ENCODE results near the gene CEBPB.
"Not testable (repeated sequence)": the region's sequence is repeated elsewhere in the genome, so short reads cannot be mapped to it uniquely, and the experiment has no call there.

CEBPB gene

DNA sequence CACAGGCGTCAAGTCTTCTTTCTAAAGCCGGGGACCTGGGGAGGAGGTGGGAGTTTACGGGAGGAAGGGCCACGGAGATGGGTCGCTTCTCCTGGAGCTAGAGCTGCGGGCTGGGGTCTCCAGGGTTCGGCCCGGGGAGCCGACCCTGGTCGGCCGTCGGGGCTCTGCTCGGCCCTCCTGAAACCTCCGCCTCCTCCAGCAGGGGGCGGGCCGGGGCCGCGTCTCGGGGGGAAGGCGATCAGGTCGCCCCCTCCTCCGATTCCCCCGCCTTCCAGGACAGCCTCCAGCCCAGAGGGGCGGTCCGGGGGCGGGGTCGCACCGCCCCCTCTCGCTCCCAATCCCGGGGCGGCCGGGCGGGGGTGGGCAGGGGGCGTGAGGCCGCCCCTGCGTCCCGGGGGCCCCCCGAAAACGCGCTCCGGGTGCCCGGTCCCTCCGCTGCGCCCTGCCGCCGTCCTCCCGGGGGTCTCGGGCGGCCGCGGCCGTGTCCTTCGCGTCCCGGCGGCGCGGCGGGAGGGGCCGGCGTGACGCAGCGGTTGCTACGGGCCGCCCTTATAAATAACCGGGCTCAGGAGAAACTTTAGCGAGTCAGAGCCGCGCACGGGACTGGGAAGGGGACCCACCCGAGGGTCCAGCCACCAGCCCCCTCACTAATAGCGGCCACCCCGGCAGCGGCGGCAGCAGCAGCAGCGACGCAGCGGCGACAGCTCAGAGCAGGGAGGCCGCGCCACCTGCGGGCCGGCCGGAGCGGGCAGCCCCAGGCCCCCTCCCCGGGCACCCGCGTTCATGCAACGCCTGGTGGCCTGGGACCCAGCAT lies at the start of gene CEBPB:
Gene CEBPB (plus strand): TSS at position 580 of the 814 bp plus-strand sequence. CDS start 204 bp downstream, at position 784.
- peak; percentile 68 for DNase-seq

DNA sequence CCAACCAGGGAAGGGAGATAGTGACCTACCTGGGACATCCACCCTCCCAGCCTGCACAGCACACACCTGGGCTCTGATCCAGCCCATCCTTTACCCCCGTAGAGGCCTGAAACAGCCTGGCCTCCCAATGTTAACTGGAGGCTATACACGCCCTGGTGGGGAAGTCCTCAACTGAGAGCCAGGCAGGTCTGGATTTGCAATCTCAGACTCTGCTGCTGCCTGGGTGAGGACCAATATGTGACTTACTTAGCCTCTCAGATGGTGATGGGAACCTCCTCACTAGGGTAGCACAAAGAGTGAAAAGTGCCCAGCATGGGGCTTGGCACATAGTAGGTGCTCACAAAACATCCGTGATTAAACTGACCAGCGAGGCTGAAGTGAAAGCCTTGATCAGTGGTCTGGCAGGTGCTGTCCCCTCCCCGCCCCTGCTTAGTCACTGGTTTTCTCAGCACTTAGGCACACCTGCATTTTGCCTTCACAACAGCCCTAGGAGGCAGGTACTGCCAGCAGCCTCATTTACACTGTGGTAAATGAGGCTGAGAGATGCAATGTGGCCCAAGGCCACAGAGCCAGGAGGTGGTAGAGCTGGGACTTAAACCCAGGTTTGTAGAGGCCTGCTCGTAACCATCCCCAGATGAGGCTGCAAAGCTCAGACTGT lies 49.5 kb upstream of the CEBPB start:
- DNase-seq, result peak; percentile 38

DNA sequence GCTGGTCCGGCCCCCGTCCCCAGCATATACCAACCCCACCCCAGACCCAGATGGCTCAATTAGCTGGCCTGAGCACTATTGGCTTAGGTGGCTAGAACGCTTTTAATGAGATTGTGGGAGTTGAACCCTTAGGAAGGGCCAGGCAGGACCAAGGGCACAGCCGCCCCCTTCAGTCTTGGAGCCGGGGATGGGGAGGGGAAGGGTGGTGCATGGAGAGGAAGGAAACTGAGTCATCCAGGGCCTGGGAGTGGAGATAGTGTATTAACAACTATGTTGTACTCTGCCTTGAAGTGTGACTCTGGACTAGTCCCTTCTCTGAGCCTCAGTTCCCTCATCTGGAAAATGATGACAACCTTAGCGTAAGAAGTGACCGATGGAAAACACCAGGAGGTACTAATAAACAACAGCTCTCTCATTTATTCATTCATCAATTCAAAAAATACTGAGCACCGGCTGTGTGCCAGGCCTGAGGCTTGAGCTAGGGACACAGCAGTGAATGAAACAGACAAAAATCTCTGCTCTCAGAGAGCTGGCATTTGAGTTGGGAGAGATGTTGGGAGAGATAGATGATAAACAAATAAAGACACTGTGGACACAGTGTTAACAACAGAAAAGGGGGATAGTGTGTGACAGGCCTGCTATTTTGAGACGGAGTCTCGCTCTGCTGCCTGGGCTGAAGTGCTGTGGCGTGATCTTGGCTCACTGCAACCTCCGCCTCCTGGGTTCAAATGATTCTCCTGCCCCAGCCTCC lies 48.6 kb upstream of the CEBPB start:
- DNase-seq, result no peak

DNA sequence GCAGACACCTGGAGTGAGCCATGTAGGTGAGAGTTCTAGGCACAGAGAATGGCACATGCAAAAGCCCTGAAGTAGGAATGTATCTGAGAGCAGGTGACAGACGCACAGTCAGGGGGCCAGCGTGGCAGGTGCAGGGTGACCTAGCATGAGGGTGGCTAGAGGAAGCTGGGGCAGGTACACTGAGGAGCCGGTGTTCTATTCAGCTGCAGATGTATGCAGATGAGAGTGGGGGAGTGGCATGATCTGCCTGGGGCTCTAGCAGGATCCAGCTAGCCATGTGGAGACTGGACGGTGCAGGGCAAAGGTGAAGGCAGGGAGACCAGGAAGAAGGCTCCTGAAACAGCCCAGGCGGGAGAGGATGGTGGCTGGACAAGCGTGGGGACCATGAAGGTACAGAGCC lies 47.8 kb upstream of the CEBPB start:
- DNase-seq, result peak; percentile 90

DNA sequence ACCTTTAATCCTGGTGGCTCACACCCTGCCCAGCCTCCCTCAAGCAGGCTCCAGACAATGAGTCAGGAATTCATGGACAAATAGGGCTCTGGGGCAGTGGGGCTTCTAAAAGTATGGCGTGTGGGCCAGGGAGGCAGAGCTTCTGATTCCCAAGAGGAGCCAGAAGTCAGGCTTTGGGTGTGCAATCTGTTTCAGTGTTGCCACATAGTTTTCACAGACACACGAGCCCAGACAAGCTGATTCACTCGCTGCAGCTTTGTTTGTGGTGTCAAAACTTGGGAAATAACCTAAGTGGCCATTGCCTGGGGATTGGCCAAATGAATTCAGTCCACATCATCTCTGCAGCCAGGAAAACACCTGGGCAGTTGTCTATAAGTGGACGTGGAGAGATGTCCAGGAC lies 46.3 kb upstream of the CEBPB start:
- no peak for DNase-seq

DNA sequence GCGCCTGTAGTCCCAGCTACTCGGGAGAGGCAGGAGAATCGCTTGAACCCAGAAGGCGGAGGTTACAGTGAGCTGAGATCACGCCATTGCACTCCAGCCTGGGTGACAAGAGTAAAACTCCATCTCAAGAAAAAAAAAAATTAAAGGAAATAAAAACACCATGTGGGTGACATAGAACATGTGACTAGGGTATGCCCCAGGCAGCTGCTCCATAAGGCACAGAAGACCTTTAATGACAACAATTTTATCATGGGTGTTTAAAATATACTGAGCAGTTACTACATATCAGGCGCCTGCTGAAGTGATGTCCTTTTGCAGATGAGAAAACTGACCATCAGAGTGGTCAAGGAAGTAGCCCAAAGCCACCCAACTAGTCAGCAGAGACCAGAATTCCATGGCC lies 45.1 kb upstream of the CEBPB start:
- no peak for DNase-seq

DNA sequence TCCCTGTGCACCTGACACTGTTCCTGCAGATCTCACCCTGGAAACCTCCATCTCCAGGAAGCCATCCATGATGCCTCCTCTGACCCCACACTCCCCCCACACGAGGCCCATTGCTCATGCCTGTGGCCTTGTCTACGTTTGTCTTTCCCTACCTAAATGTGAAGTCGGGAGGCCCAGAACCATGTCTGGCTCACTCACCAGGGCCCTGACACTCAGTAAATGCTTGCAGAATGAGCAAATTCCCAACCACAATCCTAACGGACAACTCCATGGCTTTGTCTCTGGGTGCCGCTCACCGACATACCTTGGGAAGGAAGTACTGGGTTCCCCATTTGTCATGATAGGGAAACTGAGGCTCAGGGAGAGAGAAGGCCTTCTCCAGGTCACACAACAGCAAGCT lies 44.4 kb upstream of the CEBPB start:
- no peak for DNase-seq

DNA sequence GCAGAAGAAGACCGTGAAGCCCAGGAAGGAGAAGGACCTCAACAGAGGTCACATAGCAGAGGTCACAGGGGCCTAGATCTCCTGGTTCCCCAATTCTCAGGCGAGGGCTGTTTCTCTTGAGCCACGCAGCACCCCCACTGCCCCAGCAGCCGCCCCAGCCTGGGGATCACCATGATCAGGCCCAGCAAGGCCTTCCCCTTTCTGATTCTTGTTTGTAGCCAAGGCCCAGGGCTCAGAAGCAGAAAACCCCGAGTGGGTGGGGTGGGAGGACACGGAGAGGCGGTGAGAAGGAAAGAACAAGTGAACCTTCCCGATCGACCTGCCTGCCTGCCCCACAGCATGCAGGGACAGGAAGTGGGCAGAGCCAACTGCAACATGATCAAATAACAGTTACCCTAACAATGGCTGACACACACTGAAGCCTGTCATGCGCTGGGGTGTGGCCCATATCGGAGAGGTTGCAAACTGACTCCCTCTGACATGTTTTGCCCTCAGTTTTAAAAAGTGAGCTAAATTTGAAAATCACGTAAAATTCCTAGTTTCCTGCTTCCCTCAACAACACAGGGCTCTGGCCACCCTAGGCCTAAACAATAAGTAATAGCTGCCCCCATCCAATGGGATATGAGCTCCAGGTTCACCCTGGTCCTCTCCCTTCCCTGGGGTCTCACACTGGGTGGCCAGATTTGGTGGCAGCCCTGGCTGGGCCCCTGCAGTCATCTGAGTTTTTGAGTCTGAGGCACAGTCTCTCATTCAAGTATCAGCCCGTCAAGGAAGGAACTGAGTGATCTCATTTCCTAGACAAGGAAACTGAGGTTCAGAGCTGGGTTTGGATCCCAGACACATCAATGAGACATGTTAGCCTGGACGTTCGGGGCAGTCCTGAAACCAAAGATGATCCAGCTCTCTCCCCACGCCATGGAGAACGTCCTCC lies 43.6 kb upstream of the CEBPB start:
- DNase-seq, result no peak

DNA sequence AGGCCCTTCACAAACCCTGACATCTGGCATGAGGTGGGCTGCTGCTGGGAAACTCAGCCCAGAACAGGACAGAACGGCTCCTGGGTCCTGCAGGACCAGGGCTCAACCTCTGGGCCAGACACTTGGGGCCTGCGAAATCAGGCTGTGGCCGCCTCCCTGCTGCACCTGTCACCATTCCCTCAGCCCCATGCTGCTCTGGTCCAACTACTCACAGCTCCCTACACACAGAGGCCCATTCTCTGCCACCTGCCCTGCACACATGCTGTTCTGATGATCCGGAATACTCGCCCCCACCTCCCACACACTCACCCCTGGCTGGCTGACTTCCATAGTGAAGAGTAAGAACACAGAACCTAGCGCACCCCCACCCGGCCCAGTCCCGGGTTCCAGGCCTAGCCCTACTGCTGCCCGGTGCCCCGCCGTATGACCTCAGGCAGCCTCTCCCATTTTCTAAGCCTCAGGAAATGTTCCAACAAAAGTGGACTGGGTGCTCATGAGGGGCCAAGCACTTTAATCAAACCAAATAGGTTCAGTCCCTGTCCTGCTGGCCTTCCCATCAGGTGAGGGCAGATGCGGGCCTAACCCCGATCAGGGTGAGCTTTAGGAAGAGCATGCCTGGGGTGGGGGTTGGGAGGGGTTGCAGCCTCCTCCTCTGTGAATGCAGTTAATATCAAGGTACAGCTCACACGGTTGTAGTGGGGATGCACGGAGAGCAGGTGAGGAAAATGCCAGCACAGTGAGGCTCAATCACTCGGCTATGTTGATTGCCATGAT lies 41.0 kb upstream of the CEBPB start:
- DNase-seq, result no peak

DNA sequence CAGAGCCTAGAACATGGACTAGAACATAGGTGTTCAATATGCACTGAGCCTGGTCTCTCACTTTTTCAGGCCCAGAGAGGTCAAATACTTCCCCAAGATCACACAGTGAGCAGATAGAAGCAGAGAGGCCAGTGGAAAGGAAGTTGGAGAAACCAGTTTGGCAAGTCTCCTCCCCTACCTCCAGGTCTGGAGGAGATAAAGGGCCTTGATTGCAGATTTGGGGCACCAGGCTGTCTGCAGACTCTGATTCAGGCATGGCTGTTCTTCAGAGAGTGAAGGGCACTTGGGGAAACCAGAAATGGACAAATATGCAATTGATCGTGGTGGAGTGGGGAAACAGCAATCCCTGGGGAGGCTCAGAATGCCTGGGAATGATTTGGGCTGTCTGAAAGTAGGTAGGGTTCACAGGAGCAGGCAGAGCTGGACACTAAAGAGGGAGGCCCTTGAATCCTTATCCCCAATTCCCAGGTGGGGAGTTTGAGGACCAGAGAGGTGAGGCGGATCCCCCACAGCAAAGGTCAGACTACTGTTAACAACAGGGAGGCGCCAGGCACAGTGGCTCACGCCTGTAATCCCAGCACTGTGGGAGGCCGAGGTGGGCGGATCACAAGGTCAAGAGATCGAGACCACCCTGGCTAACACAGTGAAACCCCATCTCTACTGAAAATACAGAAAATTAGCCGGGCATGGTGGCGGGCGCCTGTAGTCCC lies 39.4 kb upstream of the CEBPB start:
- no peak for DNase-seq

DNA sequence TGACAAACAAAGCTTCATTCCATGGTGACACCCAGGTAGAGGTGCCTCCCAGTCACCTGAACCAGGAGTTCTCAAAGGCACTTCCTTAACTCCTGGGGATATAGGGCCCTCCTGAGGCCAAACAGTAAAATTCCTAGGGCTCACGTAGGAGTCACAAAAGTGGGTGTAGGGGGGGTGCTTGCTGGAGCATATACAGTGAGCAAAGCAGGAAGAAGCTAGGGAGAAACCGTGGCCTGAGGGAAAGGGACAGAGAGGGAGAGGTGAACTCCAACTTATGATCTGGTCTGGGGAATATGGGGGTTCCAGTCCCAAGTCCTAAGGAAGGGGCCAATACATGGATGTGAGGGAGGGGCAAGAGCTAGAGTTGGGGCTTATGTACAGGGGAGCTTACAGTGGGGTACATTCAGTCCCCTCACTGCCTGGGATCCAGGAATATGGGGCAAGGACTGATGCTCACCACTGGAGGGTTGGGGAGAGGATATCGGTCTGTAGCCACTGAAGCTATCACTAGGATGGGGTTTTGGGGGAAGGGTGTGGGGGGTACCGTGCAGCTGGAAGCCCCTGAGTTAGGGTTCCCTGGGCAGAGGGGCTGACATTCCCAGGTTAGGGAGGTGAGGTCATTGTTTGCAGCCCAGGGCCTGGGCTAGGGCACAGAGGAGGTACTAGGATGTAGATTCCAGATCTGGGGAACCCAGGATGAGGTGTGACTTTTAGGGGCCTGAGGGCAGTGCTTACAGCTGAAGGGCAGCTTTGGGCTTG lies 38.1 kb upstream of the CEBPB start:
- DNase-seq, result no peak

DNA sequence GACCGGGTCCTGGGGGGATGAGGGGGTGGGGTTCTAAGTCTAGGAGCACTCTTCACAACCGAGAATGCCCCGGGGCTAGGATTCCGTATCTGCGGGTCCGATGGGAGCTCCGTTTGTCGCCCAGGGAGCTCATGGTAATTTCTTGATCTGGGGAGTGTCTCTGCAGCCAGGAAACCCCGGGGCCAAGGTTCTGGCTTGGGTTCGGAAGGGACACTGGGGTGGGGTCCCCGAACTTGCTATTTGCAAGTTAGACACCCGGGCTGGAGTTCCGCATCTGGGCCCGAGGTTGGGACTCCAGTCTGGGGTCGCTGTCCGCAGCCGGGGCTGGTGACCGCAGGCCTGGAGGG lies 37.5 kb upstream of the CEBPB start:
- DNase-seq, result no peak

DNA sequence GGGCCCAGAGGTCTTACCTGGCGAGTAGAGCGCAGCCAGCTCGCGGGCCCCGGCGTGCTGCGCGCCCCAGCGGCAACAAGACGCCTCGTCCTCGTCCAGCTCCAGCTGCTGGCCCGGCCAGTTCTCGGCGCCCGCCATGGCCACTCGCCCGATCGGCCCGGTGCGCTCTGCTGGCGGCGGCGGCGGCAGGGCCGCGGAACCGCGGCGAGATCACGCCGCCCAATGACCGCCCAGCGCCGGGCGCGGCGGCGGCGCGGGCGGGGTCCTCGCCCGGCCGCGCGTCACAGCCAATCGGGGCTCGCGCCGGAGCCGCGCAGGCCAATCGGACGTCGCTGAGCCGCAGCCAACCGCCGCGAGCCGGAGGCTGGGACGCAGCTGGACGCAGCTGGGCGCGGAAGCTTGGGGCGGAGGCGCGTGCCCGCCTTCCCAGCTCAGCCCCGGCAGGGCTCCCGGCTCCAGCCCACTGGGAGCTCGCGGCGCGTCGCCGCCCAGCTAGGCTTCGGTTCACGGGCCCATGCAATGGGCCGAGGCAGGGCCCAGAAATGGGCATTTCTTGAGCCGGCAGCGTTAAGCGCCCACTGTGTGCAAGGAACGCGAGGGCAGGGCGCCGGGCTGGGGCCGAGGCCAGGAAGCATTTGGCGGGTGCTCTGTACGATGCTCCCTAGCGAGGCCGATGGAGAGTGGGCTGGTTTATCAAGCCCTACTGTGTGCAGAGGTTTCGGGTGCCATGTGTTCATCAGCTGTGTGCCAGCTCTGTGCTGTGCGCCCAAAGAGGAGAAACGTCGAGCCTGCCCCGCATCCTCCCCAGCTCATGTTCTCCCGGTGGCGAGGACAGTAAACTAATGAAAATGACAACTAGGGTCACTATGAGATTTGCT lies 36.9 kb upstream of the CEBPB start, which contains the start of gene PEDS1:
Gene PEDS1 (minus strand): TSS at position 224 of the 878 bp plus-strand sequence. CDS start 86 bp downstream, at position 138.
- peak; percentile 91 for DNase-seq

DNA sequence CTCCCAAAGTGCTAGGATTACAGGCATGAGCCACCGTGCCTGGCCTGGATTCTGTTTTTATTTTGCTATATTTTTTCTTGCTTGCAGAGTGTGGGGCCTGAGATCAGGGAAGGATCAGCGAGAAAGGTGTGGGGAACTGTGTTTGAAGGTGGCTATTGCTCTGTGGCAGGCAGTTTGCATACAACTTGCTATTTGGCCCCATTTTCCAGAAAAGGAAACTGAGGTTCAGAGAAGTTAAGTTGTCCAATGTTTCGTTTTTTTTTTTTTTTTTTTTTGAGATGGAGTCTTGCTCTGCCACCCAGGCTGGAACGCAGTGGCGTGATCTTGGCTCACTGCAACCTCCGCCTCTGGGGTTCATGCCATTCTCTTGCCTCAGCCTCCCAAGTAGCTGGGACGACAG lies 29.1 kb upstream of the CEBPB start:
- not testable (repeated sequence) for DNase-seq

DNA sequence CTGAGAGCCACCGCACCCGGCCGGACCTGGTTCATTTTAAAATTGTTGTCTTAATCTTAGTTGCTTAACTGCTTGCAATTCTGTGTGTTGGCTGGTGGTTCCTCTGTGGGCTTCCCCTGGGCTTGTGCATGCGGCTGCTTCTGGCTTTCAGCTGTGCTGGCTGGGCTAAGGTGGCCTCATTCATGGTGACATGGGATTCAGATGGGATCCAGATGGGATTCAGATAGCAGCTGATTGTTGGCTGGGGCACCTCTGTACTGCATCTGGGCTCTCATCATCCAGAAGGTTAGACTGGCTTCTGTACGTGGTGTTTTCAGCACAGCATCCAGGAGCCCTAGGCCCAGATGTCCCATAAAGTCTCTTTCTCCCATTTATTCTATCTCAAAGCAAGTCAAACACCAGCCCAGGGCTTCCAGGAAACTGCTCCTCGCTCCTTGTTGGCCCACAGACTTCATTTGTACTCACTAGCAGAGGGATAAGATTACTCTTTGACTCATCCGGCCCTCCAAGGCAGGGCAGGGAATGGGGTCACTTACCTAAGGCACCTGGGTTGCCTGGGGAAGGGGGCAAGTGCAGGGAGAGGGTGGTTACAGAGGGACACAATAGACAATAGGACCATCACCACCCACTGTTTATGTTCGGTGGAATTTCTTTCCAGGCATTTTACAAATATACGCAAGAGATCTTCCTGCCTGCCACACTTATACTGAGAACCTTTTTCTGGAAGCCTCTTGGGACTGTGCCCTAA lies 26.9 kb upstream of the CEBPB start:
- DNase-seq, result no peak

DNA sequence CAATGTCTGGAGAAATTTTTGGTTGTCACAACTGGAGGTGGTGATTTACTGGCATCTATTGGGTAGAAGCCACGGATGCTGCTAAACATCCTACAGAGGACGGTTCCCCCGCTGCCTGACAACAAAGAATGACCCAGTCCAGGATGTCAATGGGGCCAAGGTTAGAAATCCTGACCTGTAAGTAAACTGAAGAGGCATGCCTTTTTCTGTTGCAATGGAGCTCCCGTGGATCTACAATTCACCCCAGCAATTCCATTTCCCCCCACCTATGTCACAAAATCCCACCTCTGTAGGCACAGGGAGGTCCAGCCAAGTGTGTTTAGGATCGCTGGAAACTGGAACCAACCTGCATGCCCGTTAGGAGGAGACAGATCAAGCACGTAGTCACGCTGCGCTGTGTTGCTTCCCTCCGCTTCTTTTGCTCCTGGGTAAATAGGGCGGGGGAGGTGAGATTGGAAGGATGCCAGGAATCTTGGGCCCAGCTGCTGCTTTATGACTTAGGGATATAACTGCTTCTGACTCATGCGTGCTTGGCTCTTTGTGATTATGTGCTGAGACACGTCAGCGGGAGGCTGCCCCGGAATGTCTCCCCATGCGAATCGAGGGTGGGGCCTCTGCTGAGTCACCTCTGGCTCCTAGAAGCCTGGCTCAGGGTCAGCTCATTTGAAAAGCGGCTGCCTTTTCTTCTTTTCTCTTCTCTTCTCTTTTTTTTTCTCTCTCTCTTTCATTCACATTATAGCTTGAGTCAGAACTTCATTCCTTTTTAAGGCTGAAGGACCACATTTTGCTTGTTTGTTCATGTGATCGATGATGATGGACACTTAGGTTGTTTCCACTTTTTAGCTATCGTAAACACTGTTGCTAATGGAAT lies 24.7 kb upstream of the CEBPB start:
- DNase-seq, result peak; percentile 94

DNA sequence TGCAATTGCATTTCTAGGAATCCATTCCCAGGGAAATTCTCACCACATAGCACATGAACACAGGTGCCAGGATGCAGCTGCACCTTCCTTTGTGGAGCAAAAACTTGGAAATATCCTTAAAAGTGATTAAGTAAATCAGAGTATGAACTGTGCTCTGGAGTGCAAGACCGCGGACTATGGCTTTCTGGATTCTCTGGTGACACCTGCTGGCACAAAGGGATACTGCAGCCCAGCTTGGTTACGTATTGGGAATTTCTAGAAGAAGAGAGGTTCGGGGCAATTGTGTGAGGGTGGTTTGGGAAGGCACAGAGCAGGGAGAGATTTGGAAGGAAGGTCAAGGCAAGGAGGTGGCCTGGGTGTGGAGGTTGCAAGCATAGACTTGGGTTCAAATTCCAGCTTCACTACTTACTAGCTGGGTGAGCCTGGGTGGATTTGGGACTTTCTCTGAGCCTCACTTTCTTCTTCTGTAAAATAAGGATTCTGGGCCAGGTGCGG lies 21.3 kb upstream of the CEBPB start:
- DNase-seq, result peak; percentile 39

Measured in NCI-H774 (cell line).